ENCODE results near the gene TGFB1.

DNA sequence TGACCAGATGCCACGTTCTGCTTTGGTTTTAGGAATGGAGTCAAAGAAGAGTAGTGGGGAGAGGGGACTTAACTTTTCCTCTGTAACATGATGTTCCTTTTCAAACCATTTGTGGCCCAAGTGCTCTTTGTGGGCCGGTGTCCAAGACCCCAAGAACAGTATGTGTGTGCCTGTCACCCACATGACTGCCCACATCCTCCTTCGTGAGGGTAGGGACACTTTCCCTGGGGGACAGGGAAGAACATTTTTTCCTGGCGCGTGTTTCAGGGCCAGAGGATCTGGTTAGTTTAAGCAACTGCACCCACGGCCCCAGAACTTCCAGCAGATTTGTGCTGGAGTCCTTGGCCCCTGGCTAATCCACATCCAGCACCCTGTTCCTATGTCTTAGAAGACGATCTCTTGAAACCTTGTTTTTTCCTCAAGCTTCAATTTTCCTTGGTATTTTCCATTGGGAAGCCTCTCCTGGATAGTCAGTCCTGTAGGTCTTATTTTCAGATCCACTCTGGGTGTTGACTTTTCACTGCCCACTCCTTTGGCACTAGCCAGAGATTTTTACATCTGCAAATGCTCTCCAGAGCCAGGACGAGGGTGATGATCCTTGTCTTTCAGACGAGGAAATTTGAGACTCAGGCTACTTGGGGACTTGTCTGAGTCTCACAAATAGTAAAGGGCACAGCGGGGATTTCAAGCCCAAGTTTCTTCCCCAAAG is 54.5 kb downstream of the TGFB1 start:
- no peak for TF ChIP-seq EZH2 (IDR thresholded peaks at IDR 0.05; ENCODE audit: borderline replicate concordance, low read depth, low read length)
- no peak for TF ChIP-seq PRMT5 (CRISPR knock-in tag; IDR thresholded peaks at IDR 0.05)
- TF ChIP-seq, protein P1, sequence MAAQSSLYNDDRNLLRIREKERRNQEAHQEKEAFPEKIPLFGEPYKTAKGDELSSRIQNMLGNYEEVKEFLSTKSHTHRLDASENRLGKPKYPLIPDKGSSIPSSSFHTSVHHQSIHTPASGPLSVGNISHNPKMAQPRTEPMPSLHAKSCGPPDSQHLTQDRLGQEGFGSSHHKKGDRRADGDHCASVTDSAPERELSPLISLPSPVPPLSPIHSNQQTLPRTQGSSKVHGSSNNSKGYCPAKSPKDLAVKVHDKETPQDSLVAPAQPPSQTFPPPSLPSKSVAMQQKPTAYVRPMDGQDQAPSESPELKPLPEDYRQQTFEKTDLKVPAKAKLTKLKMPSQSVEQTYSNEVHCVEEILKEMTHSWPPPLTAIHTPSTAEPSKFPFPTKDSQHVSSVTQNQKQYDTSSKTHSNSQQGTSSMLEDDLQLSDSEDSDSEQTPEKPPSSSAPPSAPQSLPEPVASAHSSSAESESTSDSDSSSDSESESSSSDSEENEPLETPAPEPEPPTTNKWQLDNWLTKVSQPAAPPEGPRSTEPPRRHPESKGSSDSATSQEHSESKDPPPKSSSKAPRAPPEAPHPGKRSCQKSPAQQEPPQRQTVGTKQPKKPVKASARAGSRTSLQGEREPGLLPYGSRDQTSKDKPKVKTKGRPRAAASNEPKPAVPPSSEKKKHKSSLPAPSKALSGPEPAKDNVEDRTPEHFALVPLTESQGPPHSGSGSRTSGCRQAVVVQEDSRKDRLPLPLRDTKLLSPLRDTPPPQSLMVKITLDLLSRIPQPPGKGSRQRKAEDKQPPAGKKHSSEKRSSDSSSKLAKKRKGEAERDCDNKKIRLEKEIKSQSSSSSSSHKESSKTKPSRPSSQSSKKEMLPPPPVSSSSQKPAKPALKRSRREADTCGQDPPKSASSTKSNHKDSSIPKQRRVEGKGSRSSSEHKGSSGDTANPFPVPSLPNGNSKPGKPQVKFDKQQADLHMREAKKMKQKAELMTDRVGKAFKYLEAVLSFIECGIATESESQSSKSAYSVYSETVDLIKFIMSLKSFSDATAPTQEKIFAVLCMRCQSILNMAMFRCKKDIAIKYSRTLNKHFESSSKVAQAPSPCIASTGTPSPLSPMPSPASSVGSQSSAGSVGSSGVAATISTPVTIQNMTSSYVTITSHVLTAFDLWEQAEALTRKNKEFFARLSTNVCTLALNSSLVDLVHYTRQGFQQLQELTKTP (IDR thresholded peaks at IDR 0.05; ENCODE audit: low read depth in 1 of 2, partially characterized antibody in 2 of 2): no peak
- TF ChIP-seq SMC3 (conservative IDR thresholded peaks at IDR 0.05; ENCODE audit: insufficient read depth, low read depth, low read length): no peak
- TF ChIP-seq, protein P2, sequence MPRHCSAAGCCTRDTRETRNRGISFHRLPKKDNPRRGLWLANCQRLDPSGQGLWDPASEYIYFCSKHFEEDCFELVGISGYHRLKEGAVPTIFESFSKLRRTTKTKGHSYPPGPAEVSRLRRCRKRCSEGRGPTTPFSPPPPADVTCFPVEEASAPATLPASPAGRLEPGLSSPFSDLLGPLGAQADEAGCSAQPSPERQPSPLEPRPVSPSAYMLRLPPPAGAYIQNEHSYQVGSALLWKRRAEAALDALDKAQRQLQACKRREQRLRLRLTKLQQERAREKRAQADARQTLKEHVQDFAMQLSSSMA (CRISPR knock-in tag; IDR thresholded peaks at IDR 0.05): no peak
- TF ChIP-seq, protein P3, sequence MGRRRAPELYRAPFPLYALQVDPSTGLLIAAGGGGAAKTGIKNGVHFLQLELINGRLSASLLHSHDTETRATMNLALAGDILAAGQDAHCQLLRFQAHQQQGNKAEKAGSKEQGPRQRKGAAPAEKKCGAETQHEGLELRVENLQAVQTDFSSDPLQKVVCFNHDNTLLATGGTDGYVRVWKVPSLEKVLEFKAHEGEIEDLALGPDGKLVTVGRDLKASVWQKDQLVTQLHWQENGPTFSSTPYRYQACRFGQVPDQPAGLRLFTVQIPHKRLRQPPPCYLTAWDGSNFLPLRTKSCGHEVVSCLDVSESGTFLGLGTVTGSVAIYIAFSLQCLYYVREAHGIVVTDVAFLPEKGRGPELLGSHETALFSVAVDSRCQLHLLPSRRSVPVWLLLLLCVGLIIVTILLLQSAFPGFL (CRISPR knock-in tag; IDR thresholded peaks at IDR 0.05): no peak
- no peak for TF ChIP-seq POLR2A (conservative IDR thresholded peaks at IDR 0.05)
- no peak for TF ChIP-seq JUN (IDR thresholded peaks at IDR 0.05; ENCODE audit: borderline replicate concordance, low read depth, low read length)
- TF ChIP-seq JUN (CRISPR knock-in tag; IDR thresholded peaks at IDR 0.05; ENCODE audit: borderline replicate concordance): no peak
